ENCODE data around the gene CFAP100.

DNA sequence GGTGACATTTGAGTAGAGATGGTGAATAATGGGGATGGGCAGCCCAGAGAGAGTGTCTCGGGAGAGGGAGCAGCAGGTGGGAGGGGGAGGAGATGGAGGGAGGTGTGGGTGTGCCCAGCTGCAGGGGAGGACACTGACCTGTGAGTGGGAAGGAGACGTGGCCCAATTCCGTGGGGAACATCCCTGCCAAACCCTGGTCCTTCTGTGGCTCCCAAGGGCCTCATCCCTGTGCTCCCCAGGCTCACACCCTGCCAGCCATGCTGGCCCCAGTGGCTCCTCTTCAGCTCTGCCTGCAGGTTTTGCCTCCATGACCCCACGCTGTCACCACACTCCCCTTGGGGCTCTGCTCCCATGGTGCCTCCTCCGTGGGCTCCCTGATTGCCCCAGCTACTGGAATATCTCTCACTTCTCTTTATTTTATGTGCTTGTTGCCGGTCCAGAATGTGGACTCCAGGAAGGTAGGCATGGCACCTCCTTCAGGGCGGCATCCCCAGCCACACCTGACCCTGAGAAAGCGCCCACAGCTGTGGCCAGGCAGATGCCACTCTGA is 7.0 kb downstream of the CFAP100 start:
- TF ChIP-seq POLR2A (IDR thresholded peaks at IDR 0.05) = no peak
- TF ChIP-seq, protein P1, sequence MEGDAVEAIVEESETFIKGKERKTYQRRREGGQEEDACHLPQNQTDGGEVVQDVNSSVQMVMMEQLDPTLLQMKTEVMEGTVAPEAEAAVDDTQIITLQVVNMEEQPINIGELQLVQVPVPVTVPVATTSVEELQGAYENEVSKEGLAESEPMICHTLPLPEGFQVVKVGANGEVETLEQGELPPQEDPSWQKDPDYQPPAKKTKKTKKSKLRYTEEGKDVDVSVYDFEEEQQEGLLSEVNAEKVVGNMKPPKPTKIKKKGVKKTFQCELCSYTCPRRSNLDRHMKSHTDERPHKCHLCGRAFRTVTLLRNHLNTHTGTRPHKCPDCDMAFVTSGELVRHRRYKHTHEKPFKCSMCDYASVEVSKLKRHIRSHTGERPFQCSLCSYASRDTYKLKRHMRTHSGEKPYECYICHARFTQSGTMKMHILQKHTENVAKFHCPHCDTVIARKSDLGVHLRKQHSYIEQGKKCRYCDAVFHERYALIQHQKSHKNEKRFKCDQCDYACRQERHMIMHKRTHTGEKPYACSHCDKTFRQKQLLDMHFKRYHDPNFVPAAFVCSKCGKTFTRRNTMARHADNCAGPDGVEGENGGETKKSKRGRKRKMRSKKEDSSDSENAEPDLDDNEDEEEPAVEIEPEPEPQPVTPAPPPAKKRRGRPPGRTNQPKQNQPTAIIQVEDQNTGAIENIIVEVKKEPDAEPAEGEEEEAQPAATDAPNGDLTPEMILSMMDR (IDR thresholded peaks at IDR 0.05) = no peak
